ENCODE results near the gene COL6A5. TPM values are rescaled to one million over a fixed set of nuclear protein-coding genes. Genes with fewer than 3 reads are reported as not detected.

Gene COL6A5
- total and polyA plus RNA-seq, 2 donors (not counting 1 experiment from before 2014, with no cell fraction given) = 0.06 to 0.66 TPM

GRCh38 chr3:130411320-130411719, 65.8 kb downstream of the COL6A5 start:
- TF ChIP-seq EZH2 (IDR thresholded peaks at IDR 0.05; ENCODE audit: low read length, missing control alignments) (no peak), CTCF (conservative IDR thresholded peaks at IDR 0.05 in 1 of 2, IDR thresholded peaks at IDR 0.05 in 1 of 2; ENCODE audit: low read depth in 1 of 2, low read length in 2 of 2) (no peak)
- H3K27ac ChIP-seq (ENCODE audit: insufficient read depth, low read length) = no peak overlapping the region
- H3K4me3 ChIP-seq (replicated peaks in 1 of 4; ENCODE audit: control extremely low read depth in 1 of 4, insufficient read depth in 1 of 4, low read depth in 3 of 4, low read length in 4 of 4) = no peak overlapping the region
- no peak for DNase-seq (ENCODE audit: low read depth in 2 of 2)
- no peak overlapping the region for H3K4me2 ChIP-seq (ENCODE audit: extremely low read depth, insufficient read depth, low read length)
- H4K20me1 ChIP-seq (ENCODE audit: control insufficient read depth, extremely low read depth, insufficient read depth, low read length) = no peaks in the 10 kb centered on the region
- H3K9me3 ChIP-seq (ENCODE audit: control insufficient read depth, insufficient read depth, low read depth, low read length) = no peaks in the 10 kb centered on the region
- no peaks in the 10 kb centered on the region for H3K4me1 ChIP-seq (ENCODE audit: control insufficient read depth, extremely low read depth, insufficient read depth, low read length)
- H3K36me3 ChIP-seq (ENCODE audit: control insufficient read depth, insufficient read depth, low read length) = no peaks in the 10 kb centered on the region
- no peak overlapping the region for H2AFZ ChIP-seq (ENCODE audit: low read length)
- H3K27me3 ChIP-seq (ENCODE audit: control insufficient read depth, insufficient read depth, low read length) = no peaks in the 10 kb centered on the region
- H3K9ac ChIP-seq (ENCODE audit: insufficient read depth, low read length) = no peak overlapping the region
- H3K79me2 ChIP-seq (ENCODE audit: control insufficient read depth, insufficient read depth, low read length) = no peaks in the 10 kb centered on the region

- Histone ChIP-seq H3K27me3 (ENCODE audit: control insufficient read depth, insufficient read depth, low read length) (no peaks in the 10 kb centered on the region), H3K4me3 (replicated peaks in 1 of 4; ENCODE audit: control extremely low read depth in 1 of 4, insufficient read depth in 1 of 4, low read depth in 3 of 4, low read length in 4 of 4) (no peak overlapping the region), H3K4me2 (ENCODE audit: extremely low read depth, insufficient read depth, low read length) (no peak overlapping the region), H2AFZ (ENCODE audit: low read length) (no peak overlapping the region), H3K79me2 (ENCODE audit: control insufficient read depth, insufficient read depth, low read length) (no peaks in the 10 kb centered on the region), H4K20me1 (ENCODE audit: control insufficient read depth, extremely low read depth, insufficient read depth, low read length) (no peaks in the 10 kb centered on the region), H3K36me3 (ENCODE audit: control insufficient read depth, insufficient read depth, low read length) (no peaks in the 10 kb centered on the region), H3K27ac (ENCODE audit: insufficient read depth, low read length) (no peak overlapping the region), H3K4me1 (ENCODE audit: control insufficient read depth, extremely low read depth, insufficient read depth, low read length) (no peaks in the 10 kb centered on the region), H3K9ac (ENCODE audit: insufficient read depth, low read length) (no peak overlapping the region), H3K9me3 (ENCODE audit: control insufficient read depth, insufficient read depth, low read depth, low read length) (no peaks in the 10 kb centered on the region)
- TF ChIP-seq EZH2 (IDR thresholded peaks at IDR 0.05; ENCODE audit: low read length, missing control alignments) (no peak), CTCF (conservative IDR thresholded peaks at IDR 0.05 in 1 of 2, IDR thresholded peaks at IDR 0.05 in 1 of 2; ENCODE audit: low read depth in 1 of 2, low read length in 2 of 2) (no peak)
- DNase-seq (ENCODE audit: low read depth in 2 of 2) = no peak
Observed at GRCh38 chr3:130412991-130413560, 67.6 kb downstream of the COL6A5 start.

- Histone ChIP-seq H3K79me2 (ENCODE audit: control insufficient read depth, insufficient read depth, low read length) (no peaks in the 10 kb centered on the region), H3K9ac (ENCODE audit: insufficient read depth, low read length) (no peak overlapping the region), H4K20me1 (ENCODE audit: control insufficient read depth, extremely low read depth, insufficient read depth, low read length) (no peaks in the 10 kb centered on the region), H3K4me1 (ENCODE audit: control insufficient read depth, extremely low read depth, insufficient read depth, low read length) (no peaks in the 10 kb centered on the region), H3K36me3 (ENCODE audit: control insufficient read depth, insufficient read depth, low read length) (no peaks in the 10 kb centered on the region), H3K4me2 (ENCODE audit: extremely low read depth, insufficient read depth, low read length) (no peak overlapping the region), H3K27me3 (ENCODE audit: control insufficient read depth, insufficient read depth, low read length) (no peaks in the 10 kb centered on the region), H3K27ac (ENCODE audit: insufficient read depth, low read length) (no peak overlapping the region), H2AFZ (ENCODE audit: low read length) (no peak overlapping the region), H3K9me3 (ENCODE audit: control insufficient read depth, insufficient read depth, low read depth, low read length) (no peaks in the 10 kb centered on the region), H3K4me3 (replicated peaks in 1 of 4; ENCODE audit: control extremely low read depth in 1 of 4, insufficient read depth in 1 of 4, low read depth in 3 of 4, low read length in 4 of 4) (no peak overlapping the region)
- no peak for TF ChIP-seq CTCF (conservative IDR thresholded peaks at IDR 0.05 in 1 of 2, IDR thresholded peaks at IDR 0.05 in 1 of 2; ENCODE audit: low read depth in 1 of 2, low read length in 2 of 2)
- no peak for TF ChIP-seq EZH2 (IDR thresholded peaks at IDR 0.05; ENCODE audit: low read length, missing control alignments)
- DNase-seq (ENCODE audit: low read depth in 2 of 2) = no peak
Observed at GRCh38 chr3:130414457-130414856, 69.0 kb downstream of the COL6A5 start.
